AG09319 (cell line): ENCODE data around the gene ERG28.

Experiments
- DNase-seq: peaks from one replicate; pipeline ENCODE4 v3.0.0-alpha.2; 2010; ENCODE audit warnings: low read depth; ENCODE audit errors: extremely low read depth
- CTCF ChIP-seq: IDR thresholded peaks from 2 replicates; pipeline ENCODE4 v1.5.1; 2011; ENCODE audit warnings: low read depth, mild to moderate bottlenecking, inconsistent platforms, low read length, moderate library complexity

ERG28 gene

GRCh38 chr14:75609606-75610475 is 50.8 kb downstream of the ERG28 start:
- TF ChIP-seq CTCF = no peak
- DNase-seq = no peak

DNA sequence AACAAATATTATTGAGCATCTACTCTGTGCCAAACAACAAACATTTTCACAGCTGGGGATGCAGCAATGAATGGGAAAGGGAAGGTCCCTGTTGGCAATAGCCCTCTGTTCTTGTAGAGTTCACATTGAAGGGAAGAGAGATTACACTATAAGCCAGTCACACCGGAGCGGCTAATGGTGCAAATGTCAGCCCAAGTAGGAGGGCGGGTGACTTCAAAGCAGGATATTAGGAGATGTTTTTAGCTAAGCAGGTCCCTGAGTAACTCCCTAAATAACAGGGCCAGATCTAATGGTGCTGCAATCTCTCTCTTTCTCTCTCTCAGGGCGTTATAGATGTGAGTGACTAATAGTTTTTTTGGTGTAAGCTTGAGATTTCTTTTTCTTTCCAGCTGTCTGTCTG is 51.6 kb downstream of the ERG28 start:
- no peak for DNase-seq
- TF ChIP-seq CTCF = no peak

GRCh38 chr14:75607842-75608640 is 52.6 kb downstream of the ERG28 start:
- TF ChIP-seq CTCF = no peak
- no peak for DNase-seq

DNA sequence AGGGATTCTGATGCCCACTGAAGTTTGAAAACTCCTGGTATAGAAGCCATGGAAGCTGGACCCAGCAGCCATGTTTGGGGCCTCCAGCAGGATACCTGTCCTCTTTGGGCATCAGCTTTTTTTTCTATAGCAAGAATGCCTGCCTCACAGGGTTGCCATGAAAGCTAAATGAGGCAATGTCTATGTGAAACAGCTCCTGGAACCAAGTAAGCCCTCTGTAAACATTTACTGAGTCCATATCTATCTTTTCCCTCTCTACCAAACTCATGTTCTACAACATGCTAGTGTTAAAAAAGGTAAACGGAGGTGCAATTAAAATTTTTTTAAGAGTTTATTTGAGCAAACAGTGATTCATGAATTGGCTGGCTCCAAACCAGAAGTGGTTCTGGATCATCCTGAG is 53.6 kb downstream of the ERG28 start:
- TF ChIP-seq CTCF = no peak
- DNase-seq = no peak

- no peak for DNase-seq
- TF ChIP-seq CTCF = no peak
Measured at GRCh38 chr14:75605916-75606315, 54.8 kb downstream of the ERG28 start.

GRCh38 chr14:75604979-75605851 is 55.5 kb downstream of the ERG28 start:
- no peak for DNase-seq
- no peak for TF ChIP-seq CTCF
